GM18868 (cell line): ENCODE measurements around the gene ADH1B.
"Not testable (repeated sequence)": the region's sequence is repeated elsewhere in the genome, so short reads cannot be mapped to it uniquely, and the experiment has no call there.

Experiments used
- ATAC-seq: cut with Tn5 transposase; IDR thresholded peaks from one replicate; pipeline ENCODE4 v1.9.1; 2021; ENCODE audit warnings: mild to moderate bottlenecking, moderate library complexity; ENCODE audit not compliant: unreplicated experiment

ADH1B gene

GRCh38 chr4:99321241-99322191 lies at the start of gene ADH1B:
Gene ADH1B (minus strand): TSS chr4:99321401. CDS start chr4:99321331, 70 bp downstream.
- ATAC-seq = no peak

GRCh38 chr4:99367817-99368216 lies 46.6 kb upstream of the ADH1B start:
- ATAC-seq = not testable (repeated sequence)

- no peak for ATAC-seq
These were observed 45.3 kb upstream of the ADH1B start for GRCh38 chr4:99366491-99366890.

- no peak for ATAC-seq
These were observed 41.6 kb upstream of the ADH1B start for GRCh38 chr4:99362768-99363167.

- ATAC-seq = no peak
These were observed 40.7 kb upstream of the ADH1B start for GRCh38 chr4:99361899-99362275.

GRCh38 chr4:99361268-99361898 lies 40.2 kb upstream of the ADH1B start:
- no peak for ATAC-seq

- ATAC-seq = no peak
These were observed 38.4 kb upstream of the ADH1B start for GRCh38 chr4:99359480-99360204.

DNA sequence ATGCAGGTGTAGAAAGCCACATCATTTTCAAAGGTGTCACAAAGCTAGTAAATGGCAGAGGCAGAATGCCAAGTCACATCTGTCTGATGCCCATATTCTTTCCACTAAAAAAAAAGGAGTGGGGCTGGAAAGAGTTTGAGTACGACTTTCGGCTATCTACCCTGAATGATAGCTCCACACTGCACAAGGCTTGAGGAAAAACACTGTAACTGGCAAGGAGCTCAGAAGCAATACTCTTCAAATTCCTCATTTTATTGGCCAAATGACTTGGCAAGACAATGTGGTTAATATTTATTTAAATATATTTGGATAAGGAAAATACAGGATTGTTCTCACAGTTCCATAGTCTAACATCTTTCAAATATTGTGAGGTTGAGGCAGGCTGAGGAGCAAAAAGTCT lies 36.7 kb upstream of the ADH1B start:
- ATAC-seq = no peak

GRCh38 chr4:99356992-99357391 lies 35.8 kb upstream of the ADH1B start:
- ATAC-seq = no peak

DNA sequence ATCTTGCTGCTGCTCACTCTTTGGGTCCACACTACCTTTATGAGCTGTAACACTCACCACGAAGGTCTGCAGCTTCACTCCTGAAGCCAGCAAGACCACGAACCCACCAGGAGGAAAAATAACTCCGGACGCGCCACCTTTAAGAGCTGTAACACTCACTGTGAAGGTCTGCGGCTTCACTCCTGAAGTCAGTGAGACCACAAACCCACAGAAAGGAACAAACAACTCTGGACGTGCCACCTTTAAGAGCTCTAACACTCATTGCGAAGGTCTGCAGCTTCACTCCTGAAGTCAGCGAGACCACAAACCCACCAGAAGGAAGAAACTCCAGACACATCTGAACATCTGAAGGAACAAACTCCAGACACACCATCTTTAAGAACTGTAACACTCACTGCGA lies 34.9 kb upstream of the ADH1B start:
- ATAC-seq = not testable (repeated sequence)

GRCh38 chr4:99352602-99353537 lies 31.7 kb upstream of the ADH1B start, which contains the start of gene ADH1C:
Gene ADH1C (minus strand): TSS chr4:99352746. CDS start chr4:99352675, 71 bp downstream.
- ATAC-seq = no peak

DNA sequence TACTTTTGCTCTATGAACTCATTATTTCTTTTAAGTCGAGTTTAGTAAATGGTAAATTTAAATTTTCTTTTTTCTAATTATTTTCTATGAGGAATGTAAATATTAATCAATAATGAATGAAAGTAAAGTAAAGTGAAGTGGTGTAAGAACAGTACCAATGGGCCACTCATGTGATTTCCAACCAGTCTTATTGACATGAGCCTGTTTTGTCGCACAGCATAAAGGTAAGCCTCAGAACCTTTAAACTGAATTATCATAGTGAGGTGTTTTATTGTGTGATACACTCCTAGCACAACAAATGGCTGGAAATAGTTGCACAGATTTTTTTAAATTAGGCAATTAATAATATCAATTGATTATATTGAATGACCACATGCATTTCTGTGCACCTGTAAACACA lies 30.3 kb upstream of the ADH1B start:
- no peak for ATAC-seq

DNA sequence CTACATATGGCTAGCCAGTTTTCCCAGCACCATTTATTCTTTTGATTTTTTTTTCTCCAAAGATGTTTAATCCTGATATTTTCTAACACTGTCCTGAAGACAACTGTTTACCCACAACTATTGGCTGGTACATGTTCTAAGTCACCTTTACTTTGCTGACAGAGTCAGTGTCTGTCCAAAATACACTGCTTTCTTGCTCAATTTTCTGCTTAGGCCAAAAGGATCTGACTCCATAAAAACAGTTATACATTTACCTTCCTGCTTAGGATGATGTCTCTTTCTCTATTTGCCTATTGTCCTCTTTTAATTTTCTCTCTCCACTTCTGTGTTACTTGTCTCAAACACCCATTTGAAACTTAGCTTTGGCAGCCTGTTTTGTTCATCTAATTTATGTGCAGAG lies 28.1 kb upstream of the ADH1B start:
- no peak for ATAC-seq

GRCh38 chr4:99342624-99343023 lies 21.4 kb upstream of the ADH1B start:
- not testable (repeated sequence) for ATAC-seq

- ATAC-seq = no peak
These were observed 20.2 kb upstream of the ADH1B start for GRCh38 chr4:99341426-99341825.

- ATAC-seq = no peak
These were observed 18.0 kb upstream of the ADH1B start for GRCh38 chr4:99339172-99339571.

DNA sequence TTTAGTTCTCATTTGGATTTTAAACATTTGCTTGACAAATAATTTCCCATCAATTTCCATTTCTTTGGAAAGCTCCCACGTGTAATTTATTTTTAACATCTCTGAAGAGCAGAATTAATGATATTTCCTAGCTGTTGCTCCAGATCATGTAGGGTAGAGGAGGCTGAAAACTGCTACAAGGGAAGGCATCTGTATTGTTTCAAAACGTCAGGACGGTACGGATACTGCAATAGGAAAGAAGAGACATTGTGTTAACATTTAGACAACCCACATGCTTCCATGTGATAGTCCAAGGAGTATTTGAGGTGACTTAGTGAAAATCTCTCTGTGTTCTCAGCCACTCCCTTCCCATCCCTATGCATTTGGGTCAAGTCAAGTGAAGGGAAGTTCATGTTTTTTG lies 15.4 kb upstream of the ADH1B start:
- ATAC-seq = no peak

- no peak for ATAC-seq
These were observed 13.7 kb upstream of the ADH1B start for GRCh38 chr4:99334880-99335279.

- no peak for ATAC-seq
These were observed 9.4 kb upstream of the ADH1B start for GRCh38 chr4:99330648-99331047.

DNA sequence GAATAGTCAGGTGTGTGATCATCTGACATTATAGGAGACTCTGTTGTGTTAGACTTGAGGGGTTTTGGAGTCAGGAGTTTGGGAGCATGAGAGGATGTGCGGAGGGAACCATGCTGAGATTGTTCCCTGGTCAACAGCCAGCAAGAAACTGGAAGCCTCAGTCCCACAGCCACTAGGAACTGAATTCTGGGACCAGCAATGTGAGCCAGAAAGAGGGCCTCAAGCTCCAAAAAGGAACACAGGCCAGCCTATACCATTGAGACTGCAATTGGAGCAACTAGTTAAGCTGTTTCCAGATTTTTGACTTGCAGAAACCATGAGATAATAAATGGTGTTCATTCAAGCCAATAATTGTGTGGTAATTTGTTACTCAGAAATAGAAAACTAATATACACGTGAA lies 8.7 kb upstream of the ADH1B start:
- no peak for ATAC-seq
